AG20443 (cell line): ENCODE results near the gene RUNDC1.

Experiments used
- DNase-seq: peaks from one replicate; pipeline ENCODE4 v3.0.0; 2012; ENCODE audit warnings: low spot score, mixed read lengths

RUNDC1 gene

GRCh38 chr17:43019418-43019817 is 39.1 kb downstream of the RUNDC1 start:
- peak; percentile 55 for DNase-seq

GRCh38 chr17:43020030-43020621 is 39.8 kb downstream of the RUNDC1 start:
- no peak for DNase-seq

- peak; percentile 91 for DNase-seq
Observed at GRCh38 chr17:43020789-43021740, 40.7 kb downstream of the RUNDC1 start.

- peak; percentile 91 for DNase-seq
Observed at GRCh38 chr17:43021741-43022512, 41.6 kb downstream of the RUNDC1 start, which contains the start of gene VAT1. Gene VAT1 (minus strand): TSS chr17:43022385. CDS start chr17:43022322, 63 bp downstream.

- DNase-seq = peak; percentile 96
Observed at GRCh38 chr17:43024407-43025289, 44.3 kb downstream of the RUNDC1 start, which contains the start of gene RND2. Gene RND2 (plus strand): TSS chr17:43025231. CDS start chr17:43025348, 117 bp downstream.

- no peak for DNase-seq
Observed at GRCh38 chr17:43025290-43025657, 44.9 kb downstream of the RUNDC1 start.

- no peak for DNase-seq
Observed at GRCh38 chr17:43025766-43026537, 45.6 kb downstream of the RUNDC1 start.

GRCh38 chr17:43026595-43026994 is 46.2 kb downstream of the RUNDC1 start:
- no peak for DNase-seq

- DNase-seq = no peak
Observed at GRCh38 chr17:43027091-43028032, 47.0 kb downstream of the RUNDC1 start.

- no peak for DNase-seq
Observed at GRCh38 chr17:43028221-43028861, 48.0 kb downstream of the RUNDC1 start.

GRCh38 chr17:43030137-43030767 is 49.9 kb downstream of the RUNDC1 start:
- DNase-seq = no peak

GRCh38 chr17:43031666-43032065 is 51.3 kb downstream of the RUNDC1 start:
- no peak for DNase-seq

GRCh38 chr17:43033948-43034881 is 53.9 kb downstream of the RUNDC1 start:
- no peak for DNase-seq

- DNase-seq = no peak
Observed at GRCh38 chr17:43034894-43035293, 54.5 kb downstream of the RUNDC1 start.

- no peak for DNase-seq
Observed at GRCh38 chr17:43039646-43040045, 59.3 kb downstream of the RUNDC1 start.

GRCh38 chr17:43040655-43041054 is 60.3 kb downstream of the RUNDC1 start:
- no peak for DNase-seq

GRCh38 chr17:43042025-43042628 is 61.8 kb downstream of the RUNDC1 start:
- peak; percentile 32 for DNase-seq
